DND-41 (cell line): Measurements from ENCODE around the gene ZWINT.

Source experiments
- ATAC-seq: fragments of 200-7000 bp; cut with Tn5 transposase; 3 replicates; pipeline ENCODE4 v1.9.1; 2021; ENCODE audit warnings: low read depth; ENCODE audit not compliant: insufficient read depth
- DNase-seq: peaks from one replicate; pipeline ENCODE4 v3.0.0-alpha.2; 2020
- H2AFZ ChIP-seq: 2 replicates; pipeline ENCODE4 v1.6.0; 2012; ENCODE audit warnings: low read depth, low read length
- H3K27ac ChIP-seq: 2 replicates; pipeline ENCODE4 v1.5.1; 2012; ENCODE audit warnings: low read length, inconsistent platforms
- H3K27me3 ChIP-seq: fragments of 200-600 bp; sonication (generic); 2 replicates; pipeline ENCODE4 v1.6.0; 2012; ENCODE audit warnings: low read length, mild to moderate bottlenecking, inconsistent platforms; ENCODE audit not compliant: insufficient read depth, poor library complexity
- H3K36me3 ChIP-seq: 2 replicates; pipeline ENCODE4 v1.5.1; 2012; ENCODE audit warnings: low read length, inconsistent platforms; ENCODE audit not compliant: insufficient read depth
- H3K4me1 ChIP-seq: 2 replicates; pipeline ENCODE4 v1.5.1; 2012; ENCODE audit warnings: mild to moderate bottlenecking, low read length; ENCODE audit not compliant: insufficient read depth
- H3K4me2 ChIP-seq: 2 replicates; pipeline ENCODE4 v1.6.0; 2012; ENCODE audit warnings: mild to moderate bottlenecking, moderate library complexity, low read length, inconsistent platforms; ENCODE audit not compliant: insufficient read depth
- H3K4me3 ChIP-seq, 2 experiments: fragments of 200-600 bp in 1 of 2; shearing (Covaris generic) in 1 of 2; 2 replicates each; pipeline ENCODE4 v1.5.1; 2012 to 2016; ENCODE audit warnings: inconsistent platforms in 2 of 2, low read length in 2 of 2, mild to moderate bottlenecking in 2 of 2, low read depth in 1 of 2, moderate library complexity in 1 of 2
- H3K79me2 ChIP-seq: 2 replicates; pipeline ENCODE4 v1.6.0; 2012; ENCODE audit warnings: low read length, inconsistent platforms; ENCODE audit not compliant: insufficient read depth
- H3K9ac ChIP-seq: 2 replicates; pipeline ENCODE4 v1.6.0; 2012; ENCODE audit warnings: low read depth, mild to moderate bottlenecking, inconsistent platforms, low read length, moderate library complexity
- H3K9me3 ChIP-seq: 2 replicates; pipeline ENCODE4 v1.5.1; 2012; ENCODE audit warnings: low read length, moderate library complexity, mild to moderate bottlenecking, inconsistent platforms; ENCODE audit not compliant: insufficient read depth, severe bottlenecking
- H4K20me1 ChIP-seq: 2 replicates; pipeline ENCODE4 v1.6.0; 2012; ENCODE audit warnings: low read length; ENCODE audit not compliant: insufficient read depth
- EZH2 ChIP-seq: IDR thresholded peaks from 3 replicates; pipeline ENCODE4 v1.6.1; 2012; ENCODE audit warnings: borderline replicate concordance, low read depth, mild to moderate bottlenecking, moderate library complexity, low read length, inconsistent platforms; ENCODE audit not compliant: severe bottlenecking
- TF ChIP-seq, protein P1 (sequence below): IDR thresholded peaks from 2 replicates; pipeline ENCODE4 v1.5.1; 2012; ENCODE audit warnings: borderline replicate concordance, low read length, moderate library complexity, mild to moderate bottlenecking; ENCODE audit not compliant: poor library complexity, severe bottlenecking; ENCODE audit errors: extremely low read depth

ZWINT gene

DNA sequence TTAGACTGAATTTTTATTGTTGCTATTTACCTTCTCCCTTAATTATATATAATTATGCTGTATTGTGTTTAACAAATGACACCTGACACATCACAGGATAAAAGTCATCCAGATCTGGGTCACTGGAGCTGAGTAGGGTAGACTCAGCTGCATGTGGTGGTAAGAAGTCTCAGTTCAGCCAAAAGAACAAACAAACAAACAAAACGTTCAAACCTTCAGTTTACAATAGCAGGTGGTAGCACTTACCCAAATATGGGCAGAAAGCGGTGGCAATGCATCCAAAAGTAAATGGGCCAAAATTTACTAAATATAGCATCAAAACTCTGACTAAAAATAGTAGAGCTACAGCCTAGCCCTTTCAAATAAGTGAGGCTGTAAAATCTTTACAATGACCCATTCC lies 42.2 kb downstream of the ZWINT start:
- H3K4me1 ChIP-seq = no peaks in the 10 kb centered on the region
- H3K27ac ChIP-seq = no peak overlapping the region
- no peak overlapping the region for H3K9ac ChIP-seq
- TF ChIP-seq, protein P1, sequence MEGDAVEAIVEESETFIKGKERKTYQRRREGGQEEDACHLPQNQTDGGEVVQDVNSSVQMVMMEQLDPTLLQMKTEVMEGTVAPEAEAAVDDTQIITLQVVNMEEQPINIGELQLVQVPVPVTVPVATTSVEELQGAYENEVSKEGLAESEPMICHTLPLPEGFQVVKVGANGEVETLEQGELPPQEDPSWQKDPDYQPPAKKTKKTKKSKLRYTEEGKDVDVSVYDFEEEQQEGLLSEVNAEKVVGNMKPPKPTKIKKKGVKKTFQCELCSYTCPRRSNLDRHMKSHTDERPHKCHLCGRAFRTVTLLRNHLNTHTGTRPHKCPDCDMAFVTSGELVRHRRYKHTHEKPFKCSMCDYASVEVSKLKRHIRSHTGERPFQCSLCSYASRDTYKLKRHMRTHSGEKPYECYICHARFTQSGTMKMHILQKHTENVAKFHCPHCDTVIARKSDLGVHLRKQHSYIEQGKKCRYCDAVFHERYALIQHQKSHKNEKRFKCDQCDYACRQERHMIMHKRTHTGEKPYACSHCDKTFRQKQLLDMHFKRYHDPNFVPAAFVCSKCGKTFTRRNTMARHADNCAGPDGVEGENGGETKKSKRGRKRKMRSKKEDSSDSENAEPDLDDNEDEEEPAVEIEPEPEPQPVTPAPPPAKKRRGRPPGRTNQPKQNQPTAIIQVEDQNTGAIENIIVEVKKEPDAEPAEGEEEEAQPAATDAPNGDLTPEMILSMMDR = no peak
- TF ChIP-seq EZH2 = no peak
- DNase-seq (no peak), ATAC-seq (no peak)
- H3K79me2 ChIP-seq = no peaks in the 10 kb centered on the region
- no peak overlapping the region for H2AFZ ChIP-seq
- H3K27me3 ChIP-seq = no peaks in the 10 kb centered on the region
- H4K20me1 ChIP-seq = no peaks in the 10 kb centered on the region
- H3K4me3 ChIP-seq = no peak overlapping the region
- H3K36me3 ChIP-seq = no peaks in the 10 kb centered on the region
- peaks cover 8% of the 10 kb centered on the region for H3K9me3 ChIP-seq
- H3K4me2 ChIP-seq = no peak overlapping the region

DNA sequence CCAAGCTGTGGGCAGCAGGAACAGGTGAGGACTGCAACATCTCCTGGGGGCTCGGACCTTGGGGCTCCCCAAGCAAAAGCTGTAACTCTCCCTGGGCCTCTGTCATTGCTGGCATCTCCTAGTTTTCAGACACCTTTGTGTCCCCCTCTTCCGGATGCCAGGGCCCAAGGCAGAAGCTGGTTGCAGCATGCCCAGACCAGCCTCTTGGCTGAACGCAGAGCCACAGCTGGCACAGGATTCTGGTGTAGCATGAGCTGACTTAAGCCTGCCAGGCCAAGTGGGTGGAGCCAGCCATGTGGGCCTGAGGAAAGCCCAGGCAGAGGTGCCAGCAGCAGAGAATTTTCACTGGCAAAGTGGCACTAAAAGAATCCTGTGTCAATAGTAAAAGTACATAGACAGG lies 43.5 kb downstream of the ZWINT start:
- Histone ChIP-seq H3K9me3 (peaks cover 8% of the 10 kb centered on the region), H3K36me3 (no peaks in the 10 kb centered on the region), H3K4me3 (no peak overlapping the region), H3K27ac (no peak overlapping the region), H2AFZ (no peak overlapping the region), H3K79me2 (no peaks in the 10 kb centered on the region), H4K20me1 (no peaks in the 10 kb centered on the region), H3K9ac (no peak overlapping the region), H3K4me1 (no peaks in the 10 kb centered on the region), H3K4me2 (no peak overlapping the region), H3K27me3 (no peaks in the 10 kb centered on the region)
- no peak for TF ChIP-seq EZH2
- TF ChIP-seq, protein P1 = no peak
- no peak for DNase-seq
- no peak for ATAC-seq

DNA sequence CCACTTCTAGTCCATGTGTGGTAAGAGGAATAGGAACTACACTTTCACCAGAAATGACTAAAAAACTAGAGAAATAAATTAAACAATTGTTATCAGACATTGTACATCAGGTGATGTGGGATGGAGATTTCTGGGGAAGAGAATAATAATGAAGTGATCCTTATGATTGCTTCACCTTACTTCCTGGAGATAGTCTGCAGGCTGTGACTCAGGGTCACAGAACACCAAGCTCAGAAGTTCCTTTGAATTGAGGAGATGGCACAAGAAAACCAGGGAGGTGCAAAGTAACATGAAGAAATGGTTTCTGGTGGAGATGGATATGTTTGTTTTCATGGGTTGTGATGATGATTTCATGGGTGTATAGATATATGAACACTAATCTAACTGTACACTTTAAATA lies 44.5 kb downstream of the ZWINT start:
- ATAC-seq (no peak), DNase-seq (no peak)
- H4K20me1 ChIP-seq = no peaks in the 10 kb centered on the region
- H3K4me1 ChIP-seq = no peaks in the 10 kb centered on the region
- no peaks in the 10 kb centered on the region for H3K36me3 ChIP-seq
- no peak overlapping the region for H3K27ac ChIP-seq
- no peak overlapping the region for H3K4me2 ChIP-seq
- H2AFZ ChIP-seq = no peak overlapping the region
- peaks cover 8% of the 10 kb centered on the region for H3K9me3 ChIP-seq
- no peak overlapping the region for H3K9ac ChIP-seq
- no peak overlapping the region for H3K4me3 ChIP-seq
- TF ChIP-seq, protein P1 = no peak
- TF ChIP-seq EZH2 = no peak
- no peaks in the 10 kb centered on the region for H3K79me2 ChIP-seq
- H3K27me3 ChIP-seq = no peaks in the 10 kb centered on the region
